ENCODE measurements around the gene FBXO31.

FBXO31 gene

GRCh38 chr16:87333101-87333500 lies 50.5 kb downstream of the FBXO31 start:
- no peak for TF ChIP-seq CTCF (conservative IDR thresholded peaks at IDR 0.05; ENCODE audit: control insufficient read depth, insufficient read depth, low read depth, low read length)
- no peak for DNase-seq (ENCODE audit: low read depth)
- no peak overlapping the region for H3K4me3 ChIP-seq (ENCODE audit: control insufficient read depth, low read depth, low read length)

- H3K4me3 ChIP-seq (ENCODE audit: control insufficient read depth, low read depth, low read length), result no peak overlapping the region
- peak; percentile 41 for DNase-seq (ENCODE audit: low read depth)
- TF ChIP-seq CTCF (conservative IDR thresholded peaks at IDR 0.05; ENCODE audit: control insufficient read depth, insufficient read depth, low read depth, low read length), result no peak
These were observed 51.4 kb downstream of the FBXO31 start for GRCh38 chr16:87332150-87332549.

GRCh38 chr16:87331241-87331801 lies 52.3 kb downstream of the FBXO31 start:
- no peak overlapping the region for H3K4me3 ChIP-seq (ENCODE audit: control insufficient read depth, low read depth, low read length)
- DNase-seq (ENCODE audit: low read depth), result no peak
- TF ChIP-seq CTCF (conservative IDR thresholded peaks at IDR 0.05; ENCODE audit: control insufficient read depth, insufficient read depth, low read depth, low read length), result no peak

DNA sequence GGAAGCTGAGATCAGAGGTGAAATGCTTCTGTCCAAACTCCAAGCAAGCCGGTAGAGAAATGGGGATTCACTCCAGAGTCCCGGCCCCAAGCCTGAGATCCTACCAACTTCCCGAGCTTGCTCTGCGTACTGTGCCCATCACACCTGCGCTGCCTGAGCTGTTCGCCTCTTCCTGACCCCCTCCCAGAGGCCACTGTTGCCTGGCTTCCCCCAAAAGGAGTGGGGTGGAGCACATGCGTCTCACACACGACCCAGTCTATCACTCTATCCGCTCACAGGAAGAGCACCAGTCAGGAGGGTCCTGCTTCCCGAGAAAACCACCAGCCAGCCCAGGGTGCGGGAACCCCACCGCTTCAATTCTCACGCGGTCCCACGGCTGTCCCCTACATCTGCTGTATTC lies 52.9 kb downstream of the FBXO31 start:
- no peak for DNase-seq (ENCODE audit: low read depth)
- H3K4me3 ChIP-seq (ENCODE audit: control insufficient read depth, low read depth, low read length), result no peak overlapping the region
- TF ChIP-seq CTCF (conservative IDR thresholded peaks at IDR 0.05; ENCODE audit: control insufficient read depth, insufficient read depth, low read depth, low read length), result no peak

- TF ChIP-seq CTCF (conservative IDR thresholded peaks at IDR 0.05; ENCODE audit: control insufficient read depth, insufficient read depth, low read depth, low read length), result no peak
- H3K4me3 ChIP-seq (ENCODE audit: control insufficient read depth, low read depth, low read length), result no peak overlapping the region
These were observed 53.3 kb downstream of the FBXO31 start for GRCh38 chr16:87330257-87330624.

DNA sequence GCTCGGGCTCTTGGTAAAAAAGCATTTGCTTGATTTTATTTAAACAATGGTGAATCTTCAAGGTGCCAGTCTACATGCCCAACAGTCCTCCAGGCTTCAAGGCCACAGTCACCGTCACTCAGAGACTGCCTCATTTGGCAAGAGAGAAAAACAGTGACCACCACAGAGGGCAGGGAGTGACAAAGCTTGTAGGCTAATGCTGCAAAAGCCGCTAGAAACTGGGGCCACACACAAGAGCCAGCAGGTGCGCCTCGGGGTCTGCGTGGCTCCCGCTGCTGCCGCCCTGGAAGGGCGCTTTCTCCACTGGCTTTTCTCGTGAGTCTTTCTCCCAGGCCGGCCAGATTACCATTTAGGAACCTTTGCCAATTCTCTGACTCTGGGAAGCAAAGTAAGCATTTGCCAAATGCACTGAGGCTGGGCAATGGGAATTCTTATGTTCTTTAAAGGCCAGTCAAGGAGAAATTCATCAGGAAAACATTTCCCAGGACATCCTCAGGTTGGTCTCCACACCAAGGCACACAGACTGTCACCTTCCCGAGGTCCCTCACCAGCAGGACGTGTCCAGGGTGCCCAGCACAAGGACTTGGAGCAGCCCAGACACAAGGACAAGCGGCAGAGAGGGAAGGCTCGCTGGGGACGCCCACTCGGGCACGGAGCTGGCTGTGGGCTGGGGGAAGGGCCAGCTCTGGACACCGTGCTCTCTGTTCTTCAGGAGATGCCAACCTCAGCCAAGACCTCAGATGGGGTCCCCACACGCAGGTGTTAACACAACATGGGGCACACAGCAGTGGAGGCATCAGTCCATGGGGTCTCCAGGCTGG lies 53.9 kb downstream of the FBXO31 start:
- no peak for TF ChIP-seq CTCF (conservative IDR thresholded peaks at IDR 0.05; ENCODE audit: control insufficient read depth, insufficient read depth, low read depth, low read length)
- no peak for DNase-seq (ENCODE audit: low read depth)
- H3K4me3 ChIP-seq (ENCODE audit: control insufficient read depth, low read depth, low read length), result no peak overlapping the region

More at GRCh38 chr16:87330257-87330624, 53.3 kb downstream of the FBXO31 start:
- no peak for DNase-seq (ENCODE audit: low read depth)

All from fibroblast of mammary gland (primary cell).